ENCODE measurements around the gene MYBPC3.

MYBPC3 gene

GRCh38 chr11:47387944-47388696 lies 35.6 kb upstream of the MYBPC3 start:
- no peak for DNase-seq

GRCh38 chr11:47384498-47384897 lies 32.0 kb upstream of the MYBPC3 start:
- DNase-seq: no peak

DNA sequence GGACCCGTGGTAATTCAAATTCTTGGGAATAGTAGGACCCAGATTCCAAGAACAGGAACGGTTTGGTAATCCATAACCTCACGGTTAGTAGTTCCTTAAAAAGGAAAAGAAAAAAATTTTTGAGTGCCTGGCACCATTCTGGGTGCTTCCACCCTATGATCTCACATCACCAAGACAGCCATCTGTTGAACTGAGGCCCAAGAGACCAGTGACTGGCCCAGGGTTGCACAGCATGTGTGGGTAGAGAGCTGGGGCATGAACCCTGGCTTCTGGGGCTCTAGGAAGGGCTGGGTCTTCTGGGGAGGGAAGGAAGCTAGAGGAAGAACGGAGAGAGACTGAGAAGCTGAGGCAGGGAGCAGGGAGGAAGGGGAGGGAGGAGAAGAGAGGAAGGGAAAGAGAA lies 30.6 kb upstream of the MYBPC3 start:
- DNase-seq: no peak

DNA sequence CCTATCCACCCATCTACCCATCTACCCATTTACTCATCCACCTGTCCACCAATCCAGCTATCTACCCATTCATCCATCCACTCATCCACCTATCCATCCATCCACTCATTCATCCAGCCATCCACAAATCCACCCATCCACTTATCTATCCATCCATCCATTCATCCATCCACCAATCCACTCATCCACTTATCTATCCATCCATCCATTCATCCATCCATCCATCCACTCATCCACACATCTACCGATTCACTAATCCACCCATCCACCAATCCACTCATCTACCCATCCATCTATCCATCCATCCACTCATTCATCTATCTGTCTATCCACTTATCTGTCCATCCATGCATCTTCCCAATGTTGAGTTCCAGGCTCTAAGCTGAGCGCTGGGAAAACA lies 27.6 kb upstream of the MYBPC3 start:
- DNase-seq: no peak

- no peak for DNase-seq
These were observed 26.8 kb upstream of the MYBPC3 start for GRCh38 chr11:47379317-47379716.

GRCh38 chr11:47378836-47379170 lies 26.3 kb upstream of the MYBPC3 start:
- no peak for DNase-seq

DNA sequence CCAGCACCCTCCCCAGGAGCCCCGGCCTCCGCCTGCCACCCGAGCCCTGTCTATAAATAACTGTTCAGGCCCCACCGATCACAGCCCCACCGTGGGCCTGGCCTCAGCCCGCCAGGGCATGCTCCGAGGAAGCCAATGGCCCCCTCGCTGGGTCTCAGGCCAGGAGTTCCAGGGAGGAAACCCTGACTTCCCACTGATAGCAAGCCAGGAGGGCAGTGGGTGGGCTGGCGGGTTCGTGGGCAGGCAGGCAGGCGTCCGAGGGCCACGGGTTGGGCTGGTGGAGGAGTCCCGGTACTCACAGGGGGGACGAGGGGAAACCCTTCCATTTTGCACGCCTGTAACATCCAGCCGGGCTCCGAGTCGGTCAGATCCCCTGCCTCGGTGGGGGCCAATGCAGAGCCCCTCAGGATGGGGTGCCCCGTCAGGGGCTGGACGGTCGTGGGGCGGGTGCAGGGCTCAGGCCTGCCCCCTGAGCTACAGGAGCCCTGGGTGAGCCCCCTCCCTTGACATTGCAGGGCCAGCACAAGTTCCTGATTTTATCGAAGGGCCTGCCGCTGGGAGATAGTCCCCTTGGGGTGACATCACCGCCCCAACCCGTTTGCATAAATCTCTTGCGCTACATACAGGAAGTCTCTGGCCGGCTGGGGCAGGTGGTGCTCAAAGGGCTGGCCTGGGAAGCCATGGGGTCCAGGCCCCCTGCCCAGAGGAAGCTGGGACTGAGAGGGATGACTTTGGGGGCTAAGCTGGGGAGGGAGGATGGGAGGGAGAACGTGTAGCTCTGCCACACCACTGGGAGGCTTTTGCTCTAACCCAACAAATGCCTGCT lies 25.7 kb upstream of the MYBPC3 start, which contains the start of gene SPI1:
TSS of gene SPI1 (minus strand) at position 538 of the 826 bp plus-strand sequence. CDS start at position 344, 194 bp downstream.
- DNase-seq: peak in 8 of 56 donors; percentile 13 to 47 (median 26)

GRCh38 chr11:47377571-47378009 lies 25.1 kb upstream of the MYBPC3 start:
- DNase-seq: no peak

GRCh38 chr11:47376525-47377371 lies 24.2 kb upstream of the MYBPC3 start:
- peak in 3 of 56 donors; percentile 26 to 47 (median 33) for DNase-seq

DNA sequence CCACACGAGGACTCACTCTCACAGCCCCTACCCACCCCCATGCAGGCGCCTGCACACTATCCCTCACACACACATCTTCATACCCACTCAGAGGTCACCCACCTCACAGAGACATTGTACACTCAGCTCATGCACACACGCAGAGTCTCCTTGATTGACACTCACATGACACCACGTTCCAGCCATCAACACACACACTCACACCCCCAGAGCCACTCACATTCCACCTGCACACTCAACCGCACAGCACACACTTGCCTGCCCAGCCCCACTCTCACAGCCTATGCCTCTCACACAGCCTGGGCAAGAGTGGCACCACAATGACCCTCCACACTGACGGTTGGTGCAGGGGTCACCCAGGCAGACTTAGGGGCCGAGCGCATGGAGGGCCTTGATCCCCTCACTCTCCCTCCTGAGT lies 23.6 kb upstream of the MYBPC3 start:
- no peak for DNase-seq

DNA sequence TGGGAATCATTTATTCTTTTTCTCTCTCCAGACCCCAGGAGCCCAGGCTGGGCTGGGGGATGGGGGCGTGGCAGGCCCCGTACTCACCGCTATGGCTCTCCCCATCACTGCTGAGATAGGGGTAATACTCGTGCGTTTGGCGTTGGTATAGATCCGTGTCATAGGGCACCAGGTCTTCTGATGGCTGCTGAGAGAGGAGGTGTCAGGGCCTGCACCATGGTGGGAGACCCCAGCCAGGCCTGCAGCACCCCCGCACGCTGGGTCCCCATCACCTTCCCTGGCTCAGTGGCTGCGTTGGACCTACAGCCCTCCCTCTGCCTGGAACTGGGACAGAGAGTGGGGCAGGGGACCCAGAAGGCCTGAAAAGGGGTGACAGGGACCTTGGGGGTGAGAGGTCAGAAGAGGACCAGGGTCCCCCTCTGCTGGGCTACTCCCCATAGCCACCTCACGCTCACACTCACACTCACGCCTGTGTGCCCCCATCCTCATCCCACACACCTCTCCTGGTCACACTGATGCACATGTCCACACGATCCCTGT lies 23.1 kb upstream of the MYBPC3 start:
- DNase-seq: no peak

- DNase-seq: no peak
These were observed 22.5 kb upstream of the MYBPC3 start for GRCh38 chr11:47375020-47375419.

DNA sequence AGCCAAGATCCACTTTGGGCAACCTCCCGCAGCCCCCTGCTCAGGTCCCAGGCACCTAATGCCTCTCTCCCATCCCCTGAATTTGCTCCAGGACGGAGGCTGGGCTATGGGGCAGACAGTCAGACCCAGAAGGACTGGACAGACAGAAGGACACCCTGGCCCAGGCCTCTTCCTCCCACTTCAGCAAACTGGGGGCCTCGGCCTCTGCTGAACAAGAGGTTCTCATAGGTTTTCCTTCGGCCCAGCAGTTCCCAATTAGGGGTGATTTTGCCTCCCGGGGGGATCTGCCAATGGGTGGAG lies 22.2 kb upstream of the MYBPC3 start:
- DNase-seq: no peak

- peak in 50 of 56 donors; percentile 14 to 87 (median 52) for DNase-seq
These were observed 21.6 kb upstream of the MYBPC3 start for GRCh38 chr11:47373876-47374719.

GRCh38 chr11:47372422-47372821 lies 19.9 kb upstream of the MYBPC3 start:
- DNase-seq: no peak

- DNase-seq: no peak
These were observed 17.2 kb upstream of the MYBPC3 start for GRCh38 chr11:47369676-47370075.

GRCh38 chr11:47366020-47366490 lies 13.6 kb upstream of the MYBPC3 start:
- DNase-seq: no peak

DNA sequence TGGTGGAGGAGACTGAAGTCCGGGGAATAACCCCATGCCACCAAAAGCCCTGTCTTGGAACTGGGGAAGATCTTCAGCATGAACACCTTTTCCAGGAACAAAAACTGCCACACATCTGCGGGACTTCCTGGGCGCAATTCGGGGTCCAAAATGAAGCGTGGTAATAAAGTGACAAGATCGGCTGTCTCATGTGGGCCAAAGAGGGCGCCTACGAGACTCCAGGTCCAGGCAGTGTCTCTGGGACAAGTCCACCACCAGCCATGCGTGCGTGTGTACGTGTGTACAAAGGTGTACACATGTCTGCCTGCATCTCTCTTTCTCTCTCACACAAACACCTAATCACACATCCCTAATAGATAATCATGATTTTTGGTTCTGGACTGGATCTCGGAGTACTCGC lies 8.9 kb upstream of the MYBPC3 start:
- DNase-seq: no peak

DNA sequence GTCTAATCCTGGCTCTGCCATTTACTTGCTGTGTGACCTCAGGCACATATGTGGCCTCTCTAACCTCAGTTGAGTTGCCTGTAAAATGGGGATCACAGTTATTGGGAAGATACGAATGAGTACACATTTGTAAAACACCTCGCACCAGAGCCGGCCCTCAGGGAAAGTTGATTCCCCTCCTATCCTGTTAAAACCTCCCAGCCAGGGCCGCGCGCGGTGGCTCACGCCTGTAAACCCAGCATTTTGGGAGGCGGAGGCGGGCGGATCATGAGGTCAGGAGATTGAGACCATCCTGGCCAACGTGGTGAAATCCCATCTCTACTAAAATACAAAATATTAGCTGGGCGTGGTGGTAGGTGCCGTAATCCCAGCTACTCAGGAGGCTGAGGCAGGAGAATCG lies 7.8 kb upstream of the MYBPC3 start:
- no peak for DNase-seq

DNA sequence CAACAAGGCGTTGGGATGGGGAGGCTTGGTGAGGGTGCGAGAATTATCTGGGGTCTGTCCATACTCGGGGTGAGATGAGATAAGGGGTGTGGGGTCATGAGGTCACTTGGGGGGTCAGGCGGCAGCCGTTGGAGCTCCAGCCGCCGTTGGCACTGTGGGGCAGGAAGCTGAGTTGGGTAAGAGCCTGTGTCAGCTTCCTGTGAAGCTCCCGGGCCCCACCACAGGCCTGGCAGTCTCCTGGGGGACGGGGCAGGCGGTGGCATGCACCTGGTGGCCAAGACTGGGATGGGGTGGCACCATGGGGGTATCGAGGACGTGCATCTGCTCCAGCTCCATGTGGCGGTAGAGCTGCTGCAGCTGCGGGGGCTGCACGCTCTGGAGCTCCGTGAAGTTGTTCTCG lies 7.1 kb upstream of the MYBPC3 start:
- no peak for DNase-seq

DNA sequence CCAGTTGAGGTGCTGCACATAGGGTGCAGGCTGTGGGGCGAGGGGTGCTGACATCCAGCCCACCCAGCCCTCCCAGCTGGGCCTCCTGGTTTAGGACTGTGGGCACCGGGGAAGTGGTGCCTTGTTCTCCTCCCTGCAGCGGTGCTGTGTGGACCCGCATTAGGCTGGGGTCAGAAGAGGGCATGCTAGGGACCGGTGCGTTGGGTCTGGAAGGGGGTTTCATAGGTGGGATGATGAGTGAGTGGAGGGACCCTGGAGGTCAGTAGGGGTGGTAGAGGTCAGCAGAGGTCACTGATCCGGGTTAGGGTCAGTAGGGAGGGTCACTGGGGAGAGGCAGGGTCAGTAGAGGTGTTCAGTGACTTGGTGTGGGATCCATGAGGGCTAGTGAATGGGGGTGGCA lies 6.7 kb upstream of the MYBPC3 start:
- no peak for DNase-seq
